HG03097 (cell line): ENCODE measurements around the gene F7.

Experiments used
- ATAC-seq: cut with Tn5 transposase; IDR thresholded peaks from one replicate; pipeline ENCODE4 v1.9.1; 2021; ENCODE audit not compliant: unreplicated experiment, low FRiP score

The F7 gene

GRCh38 chr13:113166681-113167080, 61.1 kb downstream of the F7 start:
- no peak for ATAC-seq

GRCh38 chr13:113167155-113167554, 61.6 kb downstream of the F7 start:
- no peak for ATAC-seq

GRCh38 chr13:113167575-113167974, 62.0 kb downstream of the F7 start:
- ATAC-seq: no peak

GRCh38 chr13:113168211-113168610, 62.6 kb downstream of the F7 start:
- ATAC-seq: no peak

- no peak for ATAC-seq
Measured at GRCh38 chr13:113169277-113170272, 64.0 kb downstream of the F7 start.
